NCI-H2171 treated with DMSO at 0.1 percent for 48 hours (cell line): Measurements from ENCODE around the gene KRTAP5-9.
"Not testable (repeated sequence)": the region's sequence is repeated elsewhere in the genome, so short reads cannot be mapped to it uniquely, and the experiment has no call there.

ENCODE experiments used
- DNase-seq: peaks from one replicate; lab custom pipeline; 2025; lab: John Stamatoyannopoulos, UW

The KRTAP5-9 gene, protein sequence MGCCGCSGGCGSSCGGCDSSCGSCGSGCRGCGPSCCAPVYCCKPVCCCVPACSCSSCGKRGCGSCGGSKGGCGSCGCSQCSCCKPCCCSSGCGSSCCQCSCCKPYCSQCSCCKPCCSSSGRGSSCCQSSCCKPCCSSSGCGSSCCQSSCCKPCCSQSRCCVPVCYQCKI

DNA sequence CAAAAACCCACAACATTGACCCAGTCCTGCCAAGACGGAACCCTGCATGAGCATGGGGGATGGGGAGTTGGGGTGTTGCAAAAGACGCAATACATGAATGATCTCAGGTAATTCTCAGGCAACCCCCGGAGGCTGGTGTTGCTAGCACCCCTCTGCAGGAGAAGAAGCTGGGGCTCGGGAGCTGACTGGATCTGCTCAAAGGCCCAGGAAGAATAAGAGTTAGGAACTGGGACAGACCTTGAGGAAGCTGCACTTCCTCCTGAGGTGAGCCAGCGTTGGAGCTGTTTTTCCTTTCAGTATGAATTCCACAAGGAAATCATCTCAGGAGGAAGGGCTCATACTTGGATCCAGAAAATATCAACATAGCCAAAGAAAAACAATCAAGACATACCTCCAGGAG is at the start of gene KRTAP5-9:
KRTAP5-9 (plus strand) TSS at position 301 of the 400 bp plus-strand sequence. CDS start 238 bp downstream, outside the sequence.
- no peak for DNase-seq

DNA sequence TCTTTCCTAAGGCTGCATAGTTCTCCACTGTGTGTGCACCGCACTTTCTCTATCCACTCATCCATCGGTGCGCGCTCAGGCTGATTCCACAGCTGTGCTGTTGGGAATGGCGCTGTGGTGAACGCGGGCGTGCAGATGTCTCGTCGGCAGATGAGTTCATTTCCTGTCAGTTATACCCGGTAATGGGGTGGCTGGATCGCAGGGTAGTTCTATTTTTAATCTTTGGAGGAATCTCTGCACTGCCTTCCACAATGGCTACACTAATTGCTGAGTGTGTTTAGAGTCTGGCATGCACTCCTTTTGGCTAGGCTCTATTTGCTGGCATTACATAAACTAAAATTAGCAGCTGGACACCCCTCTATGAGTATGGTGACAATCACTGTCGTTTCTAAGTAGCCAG is 49.1 kb upstream of the KRTAP5-9 start:
- no peak for DNase-seq

- DNase-seq: no peak
These were observed 48.7 kb upstream of the KRTAP5-9 start for GRCh38 chr11:71499546-71499945.

- DNase-seq: no peak
These were observed 47.6 kb upstream of the KRTAP5-9 start for GRCh38 chr11:71500601-71501021.

GRCh38 chr11:71501071-71501985 is 46.9 kb upstream of the KRTAP5-9 start:
- DNase-seq: no peak

DNA sequence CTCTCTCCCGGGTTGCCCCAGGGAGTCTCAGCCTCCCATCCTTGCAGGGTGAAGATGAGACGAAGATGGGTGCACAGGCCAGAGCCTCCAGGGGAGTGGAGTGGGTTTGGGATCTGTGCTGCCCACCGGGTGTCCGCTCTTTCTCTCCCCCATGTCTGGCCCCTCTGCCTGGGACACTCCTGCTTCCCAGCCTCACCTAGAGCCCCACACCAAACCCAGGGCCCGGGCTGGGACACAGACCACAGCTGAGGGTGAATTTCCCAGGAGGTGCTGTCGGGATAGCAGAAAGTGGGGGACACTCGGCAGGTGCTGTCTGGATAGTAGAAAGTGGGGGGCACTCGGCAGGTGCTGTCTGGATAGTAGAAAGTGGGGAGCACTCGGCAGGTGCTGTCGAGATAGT is 46.2 kb upstream of the KRTAP5-9 start:
- no peak for DNase-seq

DNA sequence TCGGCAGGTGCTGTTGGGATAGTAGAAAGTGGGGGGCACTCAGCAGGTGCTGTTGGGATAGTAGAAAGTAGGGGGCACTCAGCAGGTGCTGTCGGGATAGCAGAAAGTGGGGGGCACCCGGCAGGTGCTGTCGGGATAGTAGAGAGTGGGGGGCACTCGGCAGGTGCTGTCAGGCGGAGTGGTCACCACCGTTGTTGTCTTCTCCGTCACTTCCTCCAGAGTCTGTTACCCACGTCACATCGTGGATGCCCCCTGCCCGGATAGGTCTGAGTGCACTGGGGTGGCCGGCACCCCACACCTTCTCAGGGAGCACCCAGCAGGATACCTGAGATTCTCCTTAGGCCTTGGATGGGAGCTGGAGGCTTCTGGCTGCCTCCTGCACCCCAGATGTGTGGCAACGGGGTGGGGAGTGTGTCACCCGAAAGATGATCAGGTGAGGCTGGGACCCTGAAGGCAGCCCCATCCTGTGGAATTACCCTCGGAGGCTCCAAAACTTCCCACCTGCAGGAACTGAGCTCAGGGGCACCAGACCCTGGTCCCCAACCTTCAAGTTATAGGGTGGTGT is 45.3 kb upstream of the KRTAP5-9 start:
- no peak for DNase-seq

GRCh38 chr11:71504531-71504930 is 43.7 kb upstream of the KRTAP5-9 start:
- no peak for DNase-seq

- DNase-seq: no peak
These were observed 43.2 kb upstream of the KRTAP5-9 start for GRCh38 chr11:71505001-71505400.

GRCh38 chr11:71505781-71506180 is 42.4 kb upstream of the KRTAP5-9 start:
- DNase-seq: no peak

DNA sequence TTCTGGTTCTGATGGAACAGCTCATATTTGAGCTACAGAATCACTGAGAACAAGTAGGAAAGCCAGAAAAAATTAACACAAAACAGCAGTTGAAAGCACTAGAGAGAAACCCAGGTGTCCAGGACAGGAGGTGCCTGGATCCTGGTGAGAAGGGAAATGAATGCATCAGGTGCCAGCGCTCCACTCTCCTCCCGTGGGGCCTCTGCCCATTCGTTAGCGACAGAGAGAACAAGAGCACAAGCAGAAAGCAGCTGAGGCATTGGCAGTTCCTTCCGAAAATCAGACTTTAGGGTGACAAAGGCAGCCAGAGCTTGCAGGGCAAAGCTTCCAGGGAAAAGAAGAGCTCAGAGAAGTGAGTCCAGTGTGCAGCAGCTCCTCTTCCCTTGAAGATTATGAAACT is 41.1 kb upstream of the KRTAP5-9 start:
- DNase-seq: no peak

DNA sequence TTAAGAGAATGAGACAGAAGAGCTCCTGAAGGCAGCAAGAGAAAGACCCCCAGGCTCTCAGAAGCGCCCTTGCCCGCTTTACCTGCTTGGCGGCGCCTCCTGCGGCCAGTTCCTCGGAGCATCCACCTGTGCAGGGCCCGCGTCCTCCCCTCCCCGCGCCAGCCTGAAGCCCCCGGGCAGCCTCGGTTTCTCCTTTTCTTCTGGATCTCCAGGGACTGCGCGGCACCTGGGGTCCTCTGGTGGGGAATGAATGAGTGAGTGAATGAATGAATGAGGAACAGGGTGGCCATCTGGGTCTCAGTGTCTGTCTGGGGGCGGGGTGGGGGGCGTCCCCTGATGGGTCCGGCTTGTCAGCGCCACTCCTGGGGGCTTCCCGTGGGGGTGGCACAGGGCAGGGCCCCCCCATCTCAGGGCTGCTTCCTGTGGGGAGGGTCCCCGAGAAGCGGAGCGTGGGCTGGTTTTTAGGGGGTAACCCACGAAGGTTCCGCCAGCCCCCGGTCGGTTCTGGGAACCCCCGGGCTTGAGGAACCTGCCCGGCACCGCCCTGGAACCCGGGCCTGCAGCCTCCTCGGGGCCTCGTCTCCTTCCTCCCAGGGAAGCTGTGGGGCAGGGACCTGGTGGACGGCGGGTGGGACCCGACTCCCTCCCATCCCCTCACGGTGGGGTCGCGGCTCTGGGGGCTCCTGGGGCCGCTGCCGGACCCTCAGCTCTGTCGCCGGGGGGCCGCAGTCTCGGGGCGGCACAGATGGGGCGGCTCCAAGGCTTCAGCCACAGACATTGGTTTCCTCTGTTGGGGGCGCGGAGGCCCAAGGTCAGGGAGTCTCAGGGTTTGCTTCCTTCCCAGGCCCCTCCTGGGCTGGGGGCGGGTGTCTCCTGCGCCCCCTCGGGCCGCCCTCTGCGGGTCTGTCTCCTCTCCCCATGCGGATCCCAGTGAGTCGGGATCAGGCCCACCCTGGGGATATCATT is 29.4 kb upstream of the KRTAP5-9 start:
- no peak for DNase-seq

- DNase-seq: no peak
These were observed 28.7 kb upstream of the KRTAP5-9 start for GRCh38 chr11:71519546-71519945.

DNA sequence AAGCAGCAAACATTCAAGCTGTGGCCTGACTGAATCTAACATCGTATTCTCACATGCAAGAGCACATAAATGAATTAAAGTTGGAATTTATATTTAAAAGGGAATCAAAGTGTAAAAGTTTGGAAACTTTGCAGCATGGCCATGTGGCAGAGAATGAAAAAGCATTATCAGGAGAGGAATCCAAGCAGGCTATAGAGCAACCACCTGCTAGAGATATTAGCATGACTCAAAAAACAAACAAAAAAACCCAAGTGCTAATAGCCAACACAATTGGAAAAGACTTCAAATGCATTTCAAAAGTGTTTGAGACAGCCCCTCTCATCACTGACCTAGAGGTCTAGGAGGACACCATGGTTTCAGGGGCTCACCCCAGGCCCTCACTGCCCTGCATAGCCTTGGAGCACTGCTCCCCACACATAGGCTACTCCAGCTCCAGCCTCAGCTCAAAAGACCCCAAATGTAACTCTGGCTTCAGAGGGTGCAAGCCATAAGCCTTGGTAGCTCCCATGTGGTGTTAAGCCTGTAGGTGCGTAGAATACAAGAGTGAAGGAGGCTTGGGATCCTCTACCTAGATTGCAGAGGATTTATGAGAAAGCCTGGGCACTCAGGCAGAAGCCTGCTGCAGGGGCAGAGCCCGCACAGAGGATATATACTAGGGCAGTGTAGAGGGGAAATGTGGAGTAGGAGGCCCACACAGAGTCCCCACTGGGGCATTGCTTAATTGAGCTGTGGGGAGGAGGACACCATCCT is 22.9 kb upstream of the KRTAP5-9 start:
- no peak for DNase-seq

- DNase-seq: no peak
These were observed 22.2 kb upstream of the KRTAP5-9 start for GRCh38 chr11:71525938-71526495.

GRCh38 chr11:71526796-71527575 is 21.2 kb upstream of the KRTAP5-9 start, which contains the start of gene KRTAP5-7:
KRTAP5-7 (plus strand) TSS chr11:71527267; CDS start chr11:71527301, 34 bp downstream.
- DNase-seq: not testable (repeated sequence)

- no peak for DNase-seq
These were observed 20.5 kb upstream of the KRTAP5-9 start for GRCh38 chr11:71527576-71528210.

DNA sequence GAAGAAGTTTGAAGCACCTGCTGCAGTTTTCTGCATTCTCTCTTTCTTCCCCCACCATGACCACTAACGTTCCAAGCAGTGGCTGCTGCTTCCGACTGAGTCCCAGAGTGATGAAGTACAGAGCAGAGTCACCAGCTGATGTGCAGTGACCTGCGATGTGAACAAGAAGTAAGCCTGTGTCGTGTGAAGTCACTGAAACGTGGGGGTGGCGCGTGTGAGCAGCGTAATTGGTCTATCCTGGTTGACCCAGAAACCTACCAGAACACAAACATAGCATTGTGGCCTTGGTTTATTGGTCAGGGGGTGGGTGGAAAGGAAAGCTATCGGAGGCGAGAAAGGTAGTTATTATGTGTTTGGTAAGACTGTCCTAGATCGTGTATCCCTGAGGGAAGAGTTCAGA is 17.6 kb upstream of the KRTAP5-9 start:
- DNase-seq: no peak

DNA sequence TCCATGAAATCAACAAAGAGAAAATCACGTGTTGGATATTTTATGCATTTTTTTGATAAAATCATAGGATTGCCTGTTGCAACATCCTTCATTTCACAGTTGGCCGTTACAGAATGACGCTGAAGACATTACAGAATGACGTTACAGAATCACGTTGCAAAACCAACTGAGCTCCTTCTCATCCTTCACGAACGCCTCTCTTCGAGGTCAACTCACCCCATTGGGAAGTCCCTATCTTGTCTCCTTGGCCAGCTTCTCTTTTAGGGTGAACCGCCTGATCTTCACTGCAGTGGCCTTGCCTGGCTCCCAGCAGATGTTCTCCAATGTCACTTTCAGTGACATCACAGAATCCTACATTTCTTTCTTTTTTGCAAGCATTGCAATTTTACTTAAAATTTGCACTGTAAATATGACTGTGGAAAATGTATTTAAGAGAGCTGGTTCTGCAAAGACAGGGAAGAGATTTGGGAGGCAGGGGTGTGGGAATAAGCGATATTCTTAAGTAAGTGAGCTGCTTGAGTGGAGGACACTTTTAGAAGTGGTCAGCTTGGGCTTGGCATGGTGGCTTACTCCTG is 16.1 kb upstream of the KRTAP5-9 start:
- no peak for DNase-seq
